ENCODE results near the gene GFRA1.

DNA sequence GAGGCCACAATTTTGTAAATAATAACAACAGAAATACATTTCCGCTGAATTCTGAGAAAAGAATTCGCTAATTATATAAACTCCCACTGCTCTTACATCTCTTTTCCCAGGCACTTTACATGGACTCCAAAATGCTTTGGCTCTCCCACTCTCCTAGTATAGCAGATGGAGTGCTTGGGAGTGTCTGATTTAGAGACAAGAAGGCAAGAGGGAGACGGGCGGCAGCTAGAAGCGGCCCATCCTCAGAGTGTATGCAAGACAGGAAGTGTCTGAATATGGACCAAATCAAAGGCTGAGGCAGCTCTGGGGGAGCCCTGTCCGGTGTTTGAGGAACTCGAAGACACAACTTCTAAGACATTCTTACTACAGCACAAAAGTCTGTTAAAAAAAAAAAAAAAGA, 212.1 kb downstream of the GFRA1 start:
- TF ChIP-seq SIN3A (IDR thresholded peaks at IDR 0.05; ENCODE audit: borderline replicate concordance, low read depth, low read length) (no peak), FOXM1 (IDR thresholded peaks at IDR 0.05; ENCODE audit: low read depth) (no peak), EP300 (IDR thresholded peaks at IDR 0.05; ENCODE audit: borderline replicate concordance in 1 of 2, low read depth in 1 of 2, low read length in 1 of 2) (no peak), TAF1 (IDR thresholded peaks at IDR 0.05; ENCODE audit: borderline replicate concordance, low read depth, low read length) (no peak), EZH2phosphoT487 (IDR thresholded peaks at IDR 0.05; ENCODE audit: borderline replicate concordance, low read depth) (no peak), GATA2 (CRISPR knock-in tag; IDR thresholded peaks at IDR 0.05) (no peak)
- TF ChIP-seq, protein P1, sequence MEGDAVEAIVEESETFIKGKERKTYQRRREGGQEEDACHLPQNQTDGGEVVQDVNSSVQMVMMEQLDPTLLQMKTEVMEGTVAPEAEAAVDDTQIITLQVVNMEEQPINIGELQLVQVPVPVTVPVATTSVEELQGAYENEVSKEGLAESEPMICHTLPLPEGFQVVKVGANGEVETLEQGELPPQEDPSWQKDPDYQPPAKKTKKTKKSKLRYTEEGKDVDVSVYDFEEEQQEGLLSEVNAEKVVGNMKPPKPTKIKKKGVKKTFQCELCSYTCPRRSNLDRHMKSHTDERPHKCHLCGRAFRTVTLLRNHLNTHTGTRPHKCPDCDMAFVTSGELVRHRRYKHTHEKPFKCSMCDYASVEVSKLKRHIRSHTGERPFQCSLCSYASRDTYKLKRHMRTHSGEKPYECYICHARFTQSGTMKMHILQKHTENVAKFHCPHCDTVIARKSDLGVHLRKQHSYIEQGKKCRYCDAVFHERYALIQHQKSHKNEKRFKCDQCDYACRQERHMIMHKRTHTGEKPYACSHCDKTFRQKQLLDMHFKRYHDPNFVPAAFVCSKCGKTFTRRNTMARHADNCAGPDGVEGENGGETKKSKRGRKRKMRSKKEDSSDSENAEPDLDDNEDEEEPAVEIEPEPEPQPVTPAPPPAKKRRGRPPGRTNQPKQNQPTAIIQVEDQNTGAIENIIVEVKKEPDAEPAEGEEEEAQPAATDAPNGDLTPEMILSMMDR (IDR thresholded peaks at IDR 0.05): no peak
- TF ChIP-seq, protein P2, sequence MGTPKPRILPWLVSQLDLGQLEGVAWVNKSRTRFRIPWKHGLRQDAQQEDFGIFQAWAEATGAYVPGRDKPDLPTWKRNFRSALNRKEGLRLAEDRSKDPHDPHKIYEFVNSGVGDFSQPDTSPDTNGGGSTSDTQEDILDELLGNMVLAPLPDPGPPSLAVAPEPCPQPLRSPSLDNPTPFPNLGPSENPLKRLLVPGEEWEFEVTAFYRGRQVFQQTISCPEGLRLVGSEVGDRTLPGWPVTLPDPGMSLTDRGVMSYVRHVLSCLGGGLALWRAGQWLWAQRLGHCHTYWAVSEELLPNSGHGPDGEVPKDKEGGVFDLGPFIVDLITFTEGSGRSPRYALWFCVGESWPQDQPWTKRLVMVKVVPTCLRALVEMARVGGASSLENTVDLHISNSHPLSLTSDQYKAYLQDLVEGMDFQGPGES (IDR thresholded peaks at IDR 0.05; ENCODE audit: low read depth, low read length): no peak

Measured in SK-N-SH (cell line).